Panc1 (cell line): Measurements from ENCODE around the gene CRELD1. TPM values are rescaled to one million over a fixed set of nuclear protein-coding genes. Genes with fewer than 3 reads are reported as not detected.

Source experiments
- ATAC-seq: fragments of 200-7000 bp; cut with Tn5 transposase; 2 replicates; pipeline ENCODE4 v1.9.1; 2020; ENCODE audit warnings: mild to moderate bottlenecking, moderate library complexity
- BruUV-seq: library from RNA; stranded (reverse); fragments of 400-500 nt; replicated peaks from 2 replicates; lab custom pipeline; 2021; lab: Mats Ljungman, UMichigan
- CTCF ChIA-PET: fragments of 300-600 bp; sonication (Branson Sonifier 250); formaldehyde crosslinking; loops from one replicate; lab custom pipeline; 2022; ENCODE audit warnings: antibody characterized with exemption; lab: Charles Lee
- POLR2A ChIA-PET: fragments of 300-600 bp; sonication (Branson Sonifier 250); formaldehyde crosslinking; loops from one replicate; lab custom pipeline; 2022; ENCODE audit warnings: antibody characterized with exemption; lab: Charles Lee
- DNase-seq: peaks from one replicate; pipeline ENCODE4 v3.0.0-alpha.2; 2010; ENCODE audit warnings: low read depth, low spot score
- H3K27ac ChIP-seq: 2 replicates; pipeline ENCODE4 v1.5.1; 2011; ENCODE audit warnings: mild to moderate bottlenecking, low read length, inconsistent platforms
- H3K27me3 ChIP-seq: fragments of 200-500 bp; sonication (Bioruptor generic); 2 replicates; pipeline ENCODE4 v1.6.0; 2014; ENCODE audit warnings: low read length, inconsistent platforms; ENCODE audit not compliant: control insufficient read depth, insufficient read depth
- H3K36me3 ChIP-seq: fragments of 200-500 bp; sonication (Bioruptor generic); 2 replicates; pipeline ENCODE4 v1.5.1; 2014; ENCODE audit warnings: inconsistent platforms, mild to moderate bottlenecking, low read length, moderate library complexity; ENCODE audit not compliant: control insufficient read depth, insufficient read depth
- H3K4me1 ChIP-seq: 2 replicates; pipeline ENCODE4 v1.5.1; 2011; ENCODE audit warnings: inconsistent platforms, mild to moderate bottlenecking, low read length, moderate library complexity; ENCODE audit not compliant: control insufficient read depth, insufficient read depth
- H3K4me3 ChIP-seq, 2 experiments: 2 replicates each; pipeline ENCODE4 v1.5.1; 2011 to 2012; ENCODE audit warnings: low read depth in 2 of 2, low read length in 2 of 2, mild to moderate bottlenecking in 2 of 2, inconsistent platforms in 1 of 2, moderate library complexity in 1 of 2
- H3K9me3 ChIP-seq: fragments of 200-500 bp; sonication (Bioruptor generic); 2 replicates; pipeline ENCODE4 v1.5.1; 2014; ENCODE audit warnings: low read depth, mild to moderate bottlenecking, inconsistent platforms, low read length, moderate library complexity; ENCODE audit not compliant: control insufficient read depth, insufficient read depth
- POLR2AphosphoS5 ChIP-seq: IDR thresholded peaks from 2 replicates; pipeline ENCODE4 v1.6.1; 2012; ENCODE audit warnings: mild to moderate bottlenecking, low read depth, low read length, moderate library complexity
- SIN3A ChIP-seq: IDR thresholded peaks from 2 replicates; pipeline ENCODE4 v1.6.1; 2012; ENCODE audit warnings: low read depth, mild to moderate bottlenecking, low read length, moderate library complexity, borderline replicate concordance; ENCODE audit not compliant: insufficient read depth
- TCF7L2 ChIP-seq: IDR thresholded peaks from 2 replicates; pipeline ENCODE4 v1.6.1; 2011; ENCODE audit warnings: mild to moderate bottlenecking, low read depth, low read length, inconsistent platforms
- in situ Hi-C: cut with HindIII; loops from 2 replicates; pipeline ENCODE4 v1.10.0; 2016; ENCODE audit warnings: low sequenced_read_pairs, low pct_unique_long_range_greater_than_20kb
- intact Hi-C: fragments of 100-400 bp; cut with micrococcal nuclease; formaldehyde crosslinking; loops from one replicate; pipeline ENCODE4 v1.10.0; 2022; ENCODE audit not compliant: unreplicated experiment
- total RNA-seq: library from RNA; stranded (reverse); gene quantifications from one replicate; pipeline ENCODE4 v1.2.1, GENCODE V29; 2021; ENCODE audit not compliant: unreplicated experiment
- TF ChIP-seq, protein P1 (sequence below): fragments of 450-650 bp; IDR thresholded peaks from 2 replicates; pipeline ENCODE4 v1.5.1; 2017; ENCODE audit warnings: mild to moderate bottlenecking
- TF ChIP-seq, protein P2 (sequence below), 2 experiments: IDR thresholded peaks; 2 replicates each; pipeline ENCODE4 v1.6.1; 2011 to 2012; ENCODE audit warnings: low read depth in 2 of 2, control low read depth in 1 of 2, low read length in 1 of 2, mild to moderate bottlenecking in 1 of 2, moderate library complexity in 1 of 2; ENCODE audit not compliant: insufficient read depth in 1 of 2

Gene CRELD1
- total RNA-seq, 1 experiment from 2014 or later, result 15.4 TPM

DNA sequence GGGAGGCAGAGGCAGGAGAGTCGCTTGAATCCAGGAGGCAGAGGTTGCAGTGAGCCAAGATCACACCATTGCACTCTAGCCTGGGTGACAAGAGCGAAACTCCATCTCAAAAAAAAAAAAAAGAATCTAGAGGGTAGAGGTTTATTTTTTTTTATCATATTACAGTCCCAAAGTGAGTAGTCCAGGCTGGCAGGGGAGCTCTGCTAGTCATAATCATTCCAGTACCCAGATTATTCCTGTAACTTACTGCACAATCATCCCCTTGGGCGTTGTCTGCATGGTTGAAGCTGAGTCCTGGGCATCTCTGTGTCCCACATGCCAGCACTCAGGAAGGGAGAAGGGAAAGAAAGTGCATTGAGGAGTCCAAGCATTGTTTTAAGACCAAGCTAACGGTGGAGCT lies 8.5 kb downstream of the CRELD1 start:
- DNase-seq (no peak), ATAC-seq (no peak)
- H3K27ac ChIP-seq, result no peak overlapping the region
- in situ Hi-C loops (no loop called here), intact Hi-C loops (no loop called here)
- no peak for TF ChIP-seq TCF7L2
- H3K9me3 ChIP-seq, result no peaks in the 10 kb centered on the region
- no TSS peak for BruUV-seq
- ChIA-PET POLR2A (interaction anchor here (0.6 to 1.0 kb wide), 3 partner anchors 10 to 100 kb away, joined by 3 to 14 read pairs (median 3); no protein-coding TSS in a partner anchor), CTCF (no interaction called here)
- no peaks in the 10 kb centered on the region for H3K27me3 ChIP-seq
- H3K4me3 ChIP-seq, result no peak overlapping the region
- H3K4me1 ChIP-seq, result no peaks in the 10 kb centered on the region
- H3K36me3 ChIP-seq, result no peaks in the 10 kb centered on the region

DNA sequence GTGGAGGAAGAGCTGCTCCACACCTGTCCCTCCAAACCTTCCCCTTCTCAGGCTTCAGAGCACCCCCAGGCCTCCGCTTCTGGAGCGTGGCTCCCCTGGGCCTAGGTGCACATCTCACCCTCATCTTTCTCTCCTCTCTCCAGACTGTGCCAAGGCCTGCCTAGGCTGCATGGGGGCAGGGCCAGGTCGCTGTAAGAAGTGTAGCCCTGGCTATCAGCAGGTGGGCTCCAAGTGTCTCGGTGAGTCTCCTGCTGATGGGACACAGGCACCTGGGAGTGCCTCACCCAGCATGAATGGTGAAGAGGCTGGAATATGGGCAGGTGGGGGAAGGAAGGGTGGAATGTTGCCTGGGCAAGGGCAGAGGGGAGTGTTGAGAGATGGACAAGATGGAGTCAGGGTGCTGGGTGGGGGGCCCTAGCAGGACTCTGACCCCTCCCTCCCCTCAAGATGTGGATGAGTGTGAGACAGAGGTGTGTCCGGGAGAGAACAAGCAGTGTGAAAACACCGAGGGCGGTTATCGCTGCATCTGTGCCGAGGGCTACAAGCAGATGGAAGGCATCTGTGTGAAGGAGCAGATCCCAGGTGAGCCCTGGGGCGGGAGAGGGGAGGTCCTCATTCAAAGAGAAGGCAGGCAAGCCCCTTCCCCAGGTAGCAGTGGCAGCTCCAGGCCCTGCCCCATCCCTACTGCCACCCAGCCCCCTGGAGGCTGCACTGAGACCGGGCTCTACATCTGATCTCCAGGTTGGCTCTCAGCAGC lies 9.5 kb downstream of the CRELD1 start:
- no peak for DNase-seq
- H3K27ac ChIP-seq, result no peak overlapping the region
- no peaks in the 10 kb centered on the region for H3K9me3 ChIP-seq
- CTCF ChIA-PET, result no interaction called here
- TF ChIP-seq, protein P1, sequence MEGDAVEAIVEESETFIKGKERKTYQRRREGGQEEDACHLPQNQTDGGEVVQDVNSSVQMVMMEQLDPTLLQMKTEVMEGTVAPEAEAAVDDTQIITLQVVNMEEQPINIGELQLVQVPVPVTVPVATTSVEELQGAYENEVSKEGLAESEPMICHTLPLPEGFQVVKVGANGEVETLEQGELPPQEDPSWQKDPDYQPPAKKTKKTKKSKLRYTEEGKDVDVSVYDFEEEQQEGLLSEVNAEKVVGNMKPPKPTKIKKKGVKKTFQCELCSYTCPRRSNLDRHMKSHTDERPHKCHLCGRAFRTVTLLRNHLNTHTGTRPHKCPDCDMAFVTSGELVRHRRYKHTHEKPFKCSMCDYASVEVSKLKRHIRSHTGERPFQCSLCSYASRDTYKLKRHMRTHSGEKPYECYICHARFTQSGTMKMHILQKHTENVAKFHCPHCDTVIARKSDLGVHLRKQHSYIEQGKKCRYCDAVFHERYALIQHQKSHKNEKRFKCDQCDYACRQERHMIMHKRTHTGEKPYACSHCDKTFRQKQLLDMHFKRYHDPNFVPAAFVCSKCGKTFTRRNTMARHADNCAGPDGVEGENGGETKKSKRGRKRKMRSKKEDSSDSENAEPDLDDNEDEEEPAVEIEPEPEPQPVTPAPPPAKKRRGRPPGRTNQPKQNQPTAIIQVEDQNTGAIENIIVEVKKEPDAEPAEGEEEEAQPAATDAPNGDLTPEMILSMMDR, result no peak
- TF ChIP-seq, protein P2, sequence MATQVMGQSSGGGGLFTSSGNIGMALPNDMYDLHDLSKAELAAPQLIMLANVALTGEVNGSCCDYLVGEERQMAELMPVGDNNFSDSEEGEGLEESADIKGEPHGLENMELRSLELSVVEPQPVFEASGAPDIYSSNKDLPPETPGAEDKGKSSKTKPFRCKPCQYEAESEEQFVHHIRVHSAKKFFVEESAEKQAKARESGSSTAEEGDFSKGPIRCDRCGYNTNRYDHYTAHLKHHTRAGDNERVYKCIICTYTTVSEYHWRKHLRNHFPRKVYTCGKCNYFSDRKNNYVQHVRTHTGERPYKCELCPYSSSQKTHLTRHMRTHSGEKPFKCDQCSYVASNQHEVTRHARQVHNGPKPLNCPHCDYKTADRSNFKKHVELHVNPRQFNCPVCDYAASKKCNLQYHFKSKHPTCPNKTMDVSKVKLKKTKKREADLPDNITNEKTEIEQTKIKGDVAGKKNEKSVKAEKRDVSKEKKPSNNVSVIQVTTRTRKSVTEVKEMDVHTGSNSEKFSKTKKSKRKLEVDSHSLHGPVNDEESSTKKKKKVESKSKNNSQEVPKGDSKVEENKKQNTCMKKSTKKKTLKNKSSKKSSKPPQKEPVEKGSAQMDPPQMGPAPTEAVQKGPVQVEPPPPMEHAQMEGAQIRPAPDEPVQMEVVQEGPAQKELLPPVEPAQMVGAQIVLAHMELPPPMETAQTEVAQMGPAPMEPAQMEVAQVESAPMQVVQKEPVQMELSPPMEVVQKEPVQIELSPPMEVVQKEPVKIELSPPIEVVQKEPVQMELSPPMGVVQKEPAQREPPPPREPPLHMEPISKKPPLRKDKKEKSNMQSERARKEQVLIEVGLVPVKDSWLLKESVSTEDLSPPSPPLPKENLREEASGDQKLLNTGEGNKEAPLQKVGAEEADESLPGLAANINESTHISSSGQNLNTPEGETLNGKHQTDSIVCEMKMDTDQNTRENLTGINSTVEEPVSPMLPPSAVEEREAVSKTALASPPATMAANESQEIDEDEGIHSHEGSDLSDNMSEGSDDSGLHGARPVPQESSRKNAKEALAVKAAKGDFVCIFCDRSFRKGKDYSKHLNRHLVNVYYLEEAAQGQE (IDR thresholded peaks at IDR 0.05; ENCODE audit: insufficient read depth in 1 of 2, low read depth in 2 of 2, low read length in 1 of 2), result no peak
- no peak for TF ChIP-seq SIN3A
- TF ChIP-seq TCF7L2, result no peak
- no peak for TF ChIP-seq POLR2AphosphoS5
- POLR2A ChIA-PET, result interaction anchor here (1.0 kb wide), 1 partner anchor 9 kb away, joined by 3 read pairs; no protein-coding TSS in a partner anchor
- in situ Hi-C loops (no loop called here), intact Hi-C loops (no loop called here)
- H3K27me3 ChIP-seq, result no peaks in the 10 kb centered on the region
- H3K4me3 ChIP-seq, result no peak overlapping the region
- no peak for ATAC-seq
- no TSS peak for BruUV-seq
- no peaks in the 10 kb centered on the region for H3K4me1 ChIP-seq
- H3K36me3 ChIP-seq, result no peaks in the 10 kb centered on the region

DNA sequence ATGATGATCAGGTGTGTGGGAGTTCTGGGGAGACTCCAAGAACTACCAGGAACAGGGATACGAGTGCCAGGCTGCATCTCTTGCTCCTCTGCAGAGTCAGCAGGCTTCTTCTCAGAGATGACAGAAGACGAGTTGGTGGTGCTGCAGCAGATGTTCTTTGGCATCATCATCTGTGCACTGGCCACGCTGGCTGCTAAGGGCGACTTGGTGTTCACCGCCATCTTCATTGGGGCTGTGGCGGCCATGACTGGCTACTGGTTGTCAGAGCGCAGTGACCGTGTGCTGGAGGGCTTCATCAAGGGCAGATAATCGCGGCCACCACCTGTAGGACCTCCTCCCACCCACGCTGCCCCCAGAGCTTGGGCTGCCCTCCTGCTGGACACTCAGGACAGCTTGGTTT lies 10.6 kb downstream of the CRELD1 start:
- Histone ChIP-seq H3K27me3 (no peaks in the 10 kb centered on the region), H3K9me3 (no peaks in the 10 kb centered on the region), H3K36me3 (no peaks in the 10 kb centered on the region), H3K4me3 (no peak overlapping the region), H3K27ac (no peak overlapping the region), H3K4me1 (no peaks in the 10 kb centered on the region)
- intact Hi-C loops (no loop called here), in situ Hi-C loops (no loop called here)
- ATAC-seq (no peak), DNase-seq (no peak)
- no TSS peak for BruUV-seq
- ChIA-PET CTCF (interaction anchor here (0.6 kb wide), 1 partner anchor 12 kb away, joined by 5 read pairs; no protein-coding TSS in a partner anchor), POLR2A (no interaction called here)
- TF ChIP-seq TCF7L2, result no peak
- TF ChIP-seq SIN3A, result no peak
- TF ChIP-seq, protein P1, result no peak
- no peak for TF ChIP-seq POLR2AphosphoS5
- TF ChIP-seq, protein P2 (IDR thresholded peaks at IDR 0.05; ENCODE audit: insufficient read depth in 1 of 2, low read depth in 2 of 2, low read length in 1 of 2), result no peak
